ENCODE data around the gene PPFIA3. TPM values are rescaled to one million over a fixed set of nuclear protein-coding genes. Genes with fewer than 3 reads are reported as not detected.

PPFIA3 gene
- total and polyA plus RNA-seq, 2 experiments from 2014 or later: 4.4 to 8.2 TPM

- no peaks in the 10 kb centered on the region for H3K79me2 ChIP-seq
- H2AFZ ChIP-seq: no peak overlapping the region
- no peak for DNase-seq (ENCODE audit: low spot score)
- H3K36me3 ChIP-seq (replicated peaks; ENCODE audit: insufficient read depth, low read depth): no peaks in the 10 kb centered on the region
- H4K20me1 ChIP-seq (ENCODE audit: insufficient read depth, poor library complexity, severe bottlenecking): no peaks in the 10 kb centered on the region
- no peak overlapping the region for H3K4me3 ChIP-seq
- no peaks in the 10 kb centered on the region for H3K4me1 ChIP-seq (ENCODE audit: insufficient read depth)
- no peak overlapping the region for H3K4me2 ChIP-seq
- no peaks in the 10 kb centered on the region for H3K9me2 ChIP-seq (replicated peaks; ENCODE audit: insufficient read depth)
- 79% methylated on average over 10 of the region's 10 CpGs for WGBS (ENCODE audit: low lambda C conversion rate, missing lambda C conversion rate)
- no peak overlapping the region for H3K27ac ChIP-seq
- no peaks in the 10 kb centered on the region for H3K9me3 ChIP-seq (ENCODE audit: low read depth)
- H3K27me3 ChIP-seq: no peaks in the 10 kb centered on the region
- TF ChIP-seq CTCF (IDR thresholded peaks at IDR 0.05; ENCODE audit: poor library complexity) (no peak), EZH2phosphoT487 (IDR thresholded peaks at IDR 0.05; ENCODE audit: low read depth, severe bottlenecking, unreplicated experiment) (no peak), EZH2 (IDR thresholded peaks at IDR 0.05; ENCODE audit: borderline replicate concordance) (no peak)
These were observed 17.4 kb downstream of the PPFIA3 start for GRCh38 chr19:49136771-49137171.

- H3K27me3 ChIP-seq: no peaks in the 10 kb centered on the region
- H4K20me1 ChIP-seq (ENCODE audit: insufficient read depth, poor library complexity, severe bottlenecking): no peaks in the 10 kb centered on the region
- no peak overlapping the region for H2AFZ ChIP-seq
- TF ChIP-seq EZH2 (IDR thresholded peaks at IDR 0.05; ENCODE audit: borderline replicate concordance) (no peak), EZH2phosphoT487 (IDR thresholded peaks at IDR 0.05; ENCODE audit: low read depth, severe bottlenecking, unreplicated experiment) (no peak), CTCF (IDR thresholded peaks at IDR 0.05; ENCODE audit: poor library complexity) (no peak)
- H3K36me3 ChIP-seq (replicated peaks; ENCODE audit: insufficient read depth, low read depth): no peaks in the 10 kb centered on the region
- H3K79me2 ChIP-seq: no peaks in the 10 kb centered on the region
- no peaks in the 10 kb centered on the region for H3K9me2 ChIP-seq (replicated peaks; ENCODE audit: insufficient read depth)
- H3K4me2 ChIP-seq: no peak overlapping the region
- no peaks in the 10 kb centered on the region for H3K9me3 ChIP-seq (ENCODE audit: low read depth)
- H3K27ac ChIP-seq: no peak overlapping the region
- no peak for DNase-seq (ENCODE audit: low spot score)
- 89% methylated on average over 7 of the region's 7 CpGs for WGBS (ENCODE audit: low lambda C conversion rate, missing lambda C conversion rate)
- H3K4me3 ChIP-seq: no peak overlapping the region
- H3K4me1 ChIP-seq (ENCODE audit: insufficient read depth): no peaks in the 10 kb centered on the region
These were observed 21.6 kb downstream of the PPFIA3 start for GRCh38 chr19:49140951-49141350.

- TF ChIP-seq EZH2 (IDR thresholded peaks at IDR 0.05; ENCODE audit: borderline replicate concordance): no peak
- no peak for TF ChIP-seq CTCF (IDR thresholded peaks at IDR 0.05; ENCODE audit: poor library complexity)
- no peak for TF ChIP-seq EZH2phosphoT487 (IDR thresholded peaks at IDR 0.05; ENCODE audit: low read depth, severe bottlenecking, unreplicated experiment)
- no peak overlapping the region for H2AFZ ChIP-seq
- WGBS (ENCODE audit: low lambda C conversion rate, missing lambda C conversion rate): 87% methylated on average over 6 of the region's 6 CpGs
These were observed 22.0 kb downstream of the PPFIA3 start for GRCh38 chr19:49141352-49141751.

GRCh38 chr19:49142866-49143335 is 23.6 kb downstream of the PPFIA3 start:
- H3K79me2 ChIP-seq: no peaks in the 10 kb centered on the region
- no peaks in the 10 kb centered on the region for H3K36me3 ChIP-seq (replicated peaks; ENCODE audit: insufficient read depth, low read depth)
- WGBS (ENCODE audit: low lambda C conversion rate, missing lambda C conversion rate): 6% methylated on average over 20 of the region's 21 CpGs
- peak overlapping the region; percentile 61 for H2AFZ ChIP-seq
- no peaks in the 10 kb centered on the region for H3K4me1 ChIP-seq (ENCODE audit: insufficient read depth)
- no peak for TF ChIP-seq CTCF (IDR thresholded peaks at IDR 0.05; ENCODE audit: poor library complexity)
- TF ChIP-seq EZH2phosphoT487 (IDR thresholded peaks at IDR 0.05; ENCODE audit: low read depth, severe bottlenecking, unreplicated experiment): no peak
- TF ChIP-seq EZH2 (IDR thresholded peaks at IDR 0.05; ENCODE audit: borderline replicate concordance): no peak
- no peaks in the 10 kb centered on the region for H3K27me3 ChIP-seq
- no peaks in the 10 kb centered on the region for H4K20me1 ChIP-seq (ENCODE audit: insufficient read depth, poor library complexity, severe bottlenecking)
- H3K27ac ChIP-seq: no peak overlapping the region
- no peaks in the 10 kb centered on the region for H3K9me2 ChIP-seq (replicated peaks; ENCODE audit: insufficient read depth)
- H3K9me3 ChIP-seq (ENCODE audit: low read depth): no peaks in the 10 kb centered on the region
- peak; percentile 93 for DNase-seq (ENCODE audit: low spot score)
- H3K4me3 ChIP-seq: no peak overlapping the region
- peak overlapping the region; percentile 84 for H3K4me2 ChIP-seq

More at GRCh38 chr19:49141352-49141751, 22.0 kb downstream of the PPFIA3 start:
- Histone ChIP-seq H3K36me3 (replicated peaks; ENCODE audit: insufficient read depth, low read depth) (no peaks in the 10 kb centered on the region), H3K9me2 (replicated peaks; ENCODE audit: insufficient read depth) (no peaks in the 10 kb centered on the region), H3K27ac (no peak overlapping the region), H4K20me1 (ENCODE audit: insufficient read depth, poor library complexity, severe bottlenecking) (no peaks in the 10 kb centered on the region), H3K9me3 (ENCODE audit: low read depth) (no peaks in the 10 kb centered on the region), H3K4me3 (no peak overlapping the region), H3K79me2 (no peaks in the 10 kb centered on the region), H3K27me3 (no peaks in the 10 kb centered on the region), H3K4me1 (ENCODE audit: insufficient read depth) (no peaks in the 10 kb centered on the region), H3K4me2 (no peak overlapping the region)
- DNase-seq (ENCODE audit: low spot score): no peak
